PC-9 (cell line): Measurements from ENCODE around the gene XCR1. TPM values are rescaled to one million over a fixed set of nuclear protein-coding genes. Genes with fewer than 3 reads are reported as not detected.
"Not testable (repeated sequence)": the region's sequence is repeated elsewhere in the genome, so short reads cannot be mapped to it uniquely, and the experiment has no call there.

ENCODE experiments used
- BruUV-seq: library from RNA; stranded (reverse); fragments of 400-500 nt; replicated peaks from 2 replicates; lab custom pipeline; 2021; lab: Mats Ljungman, UMichigan
- CTCF ChIA-PET: fragments of 300-600 bp; sonication (Branson Sonifier 250); formaldehyde crosslinking; loops from one replicate; lab custom pipeline; 2022; ENCODE audit warnings: antibody characterized with exemption; lab: Charles Lee
- POLR2A ChIA-PET: fragments of 300-600 bp; sonication (Branson Sonifier 250); formaldehyde crosslinking; loops from one replicate; lab custom pipeline; 2022; ENCODE audit warnings: antibody characterized with exemption; ENCODE audit not compliant: unreplicated experiment; lab: Charles Lee
- DNase-seq, 2 experiments: peaks; one replicate each; pipeline versions ENCODE4 v3.0.0 to v3.0.0-alpha.2; 2015 to 2022; ENCODE audit warnings: mixed read lengths in 1 of 2
- H2AFZ ChIP-seq: fragments of 200-600 bp; sonication (generic); 2 replicates; pipeline ENCODE4 v1.8.1; 2017; ENCODE audit warnings: antibody characterized with exemption
- H3F3A ChIP-seq: fragments of 200-600 bp; sonication (generic); 2 replicates; pipeline ENCODE4 v1.8.1; 2017; ENCODE audit warnings: antibody characterized with exemption, mild to moderate bottlenecking, low read depth; ENCODE audit not compliant: insufficient read depth
- H3K27ac ChIP-seq: fragments of 200-600 bp; sonication (generic); 2 replicates; pipeline ENCODE4 v1.6.1; 2016; ENCODE audit warnings: mixed run types
- H3K27me3 ChIP-seq: fragments of 200-600 bp; sonication (generic); 2 replicates; pipeline ENCODE4 v1.6.1; 2016; ENCODE audit warnings: low read depth, mixed run types; ENCODE audit not compliant: insufficient read depth
- H3K36me3 ChIP-seq: fragments of 200-600 bp; sonication (generic); 2 replicates; pipeline ENCODE4 v1.6.1; 2016; ENCODE audit warnings: low read depth, mixed run types
- H3K4me1 ChIP-seq: fragments of 200-600 bp; sonication (generic); replicated peaks from 2 replicates; pipeline ENCODE4 v1.6.1; 2016; ENCODE audit warnings: mixed run types; ENCODE audit not compliant: insufficient read depth
- H3K4me2 ChIP-seq: fragments of 200-600 bp; sonication (generic); 2 replicates; pipeline ENCODE4 v1.6.1; 2017; ENCODE audit warnings: mixed run types
- H3K4me3 ChIP-seq: fragments of 200-600 bp; sonication (generic); 2 replicates; pipeline ENCODE4 v1.6.1; 2016; ENCODE audit warnings: mixed run types
- H3K79me2 ChIP-seq: fragments of 200-600 bp; sonication (generic); 2 replicates; pipeline ENCODE4 v1.6.1; 2017; ENCODE audit warnings: low read depth, mixed run types
- H3K9me2 ChIP-seq: fragments of 200-600 bp; sonication (generic); 2 replicates; pipeline ENCODE4 v1.8.1; 2017; ENCODE audit warnings: mild to moderate bottlenecking; ENCODE audit not compliant: insufficient read depth
- H3K9me3 ChIP-seq: fragments of 200-600 bp; sonication (generic); 2 replicates; pipeline ENCODE4 v1.8.1; 2016; ENCODE audit warnings: low read depth; ENCODE audit not compliant: insufficient read depth
- H4K20me1 ChIP-seq: fragments of 200-600 bp; sonication (generic); 2 replicates; pipeline ENCODE4 v1.8.1; 2017; ENCODE audit not compliant: insufficient read depth
- CTCF ChIP-seq: fragments of 200-600 bp; sonication (generic); conservative IDR thresholded peaks from 2 replicates; pipeline ENCODE4 v1.6.1; 2017; ENCODE audit warnings: mixed run types, antibody characterized with exemption, mild to moderate bottlenecking, moderate library complexity
- EZH2 ChIP-seq: fragments of 200-600 bp; sonication (generic); IDR thresholded peaks from 2 replicates; pipeline ENCODE4 v1.8.0; 2017; ENCODE audit warnings: antibody characterized with exemption, low read depth
- intact Hi-C: fragments of 100-400 bp; cut with micrococcal nuclease; formaldehyde crosslinking; loops from one replicate; pipeline ENCODE4 v1.10.0; 2022; ENCODE audit not compliant: unreplicated experiment
- total RNA-seq: library from RNA; stranded (reverse); gene quantifications from 2 replicates; pipeline ENCODE4 v1.2.3, GENCODE V29; 2021

XCR1 gene
- total RNA-seq, 1 experiment from 2014 or later = 0.13 TPM

- H3K4me2 ChIP-seq = no peak overlapping the region
- no peaks in the 10 kb centered on the region for H3K9me3 ChIP-seq
- no peak overlapping the region for H3K4me3 ChIP-seq
- no peak overlapping the region for H2AFZ ChIP-seq
- intact Hi-C loops = no loop called here
- H3K4me1 ChIP-seq = no peaks in the 10 kb centered on the region
- no TSS peak for BruUV-seq
- TF ChIP-seq EZH2 (no peak), CTCF (no peak)
- H3F3A ChIP-seq = no peaks in the 10 kb centered on the region
- H4K20me1 ChIP-seq = no peaks in the 10 kb centered on the region
- H3K9me2 ChIP-seq = no peaks in the 10 kb centered on the region
- H3K79me2 ChIP-seq = no peaks in the 10 kb centered on the region
- no peak overlapping the region for H3K27ac ChIP-seq
- ChIA-PET POLR2A (no interaction called here), CTCF (no interaction called here)
- no peaks in the 10 kb centered on the region for H3K36me3 ChIP-seq
- H3K27me3 ChIP-seq = no peaks in the 10 kb centered on the region
- DNase-seq = no peak
Observed at GRCh38 chr3:46057716-46058115, 30.4 kb upstream of the XCR1 start.

- no peak overlapping the region for H2AFZ ChIP-seq
- H3K9me3 ChIP-seq = no peaks in the 10 kb centered on the region
- POLR2A ChIA-PET = no interaction called here
Observed at GRCh38 chr3:46056686-46057085, 29.4 kb upstream of the XCR1 start.

GRCh38 chr3:46053761-46054515 is 26.7 kb upstream of the XCR1 start:
- H3K79me2 ChIP-seq, H3K4me2 ChIP-seq, DNase-seq, intact Hi-C loops, H4K20me1 ChIP-seq, H3K4me1 ChIP-seq, BruUV-seq, H3F3A ChIP-seq, H3K27me3 ChIP-seq, H3K27ac ChIP-seq, H3K9me3 ChIP-seq, CTCF ChIA-PET, H2AFZ ChIP-seq, H3K9me2 ChIP-seq, POLR2A ChIA-PET, H3K4me3 ChIP-seq, H3K36me3 ChIP-seq: not testable (repeated sequence)

More at GRCh38 chr3:46056686-46057085, 29.4 kb upstream of the XCR1 start:
- CTCF ChIA-PET = no interaction called here
- Histone ChIP-seq H3K27ac (no peak overlapping the region), H3K79me2 (no peaks in the 10 kb centered on the region), H3K27me3 (no peaks in the 10 kb centered on the region), H3K4me2 (no peak overlapping the region), H3K36me3 (no peaks in the 10 kb centered on the region), H3K9me2 (no peaks in the 10 kb centered on the region), H4K20me1 (no peaks in the 10 kb centered on the region), H3F3A (no peaks in the 10 kb centered on the region), H3K4me3 (no peak overlapping the region), H3K4me1 (no peaks in the 10 kb centered on the region)
- no peak for DNase-seq
- no TSS peak for BruUV-seq
- TF ChIP-seq EZH2 = no peak
- intact Hi-C loops = no loop called here

GRCh38 chr3:46053265-46053664 is 26.0 kb upstream of the XCR1 start:
- DNase-seq, H4K20me1 ChIP-seq, H3K27me3 ChIP-seq, H3F3A ChIP-seq, H3K9me2 ChIP-seq, H3K4me1 ChIP-seq, BruUV-seq, H3K4me3 ChIP-seq, intact Hi-C loops, H3K9me3 ChIP-seq, H2AFZ ChIP-seq, POLR2A ChIA-PET, H3K27ac ChIP-seq, H3K79me2 ChIP-seq, H3K36me3 ChIP-seq, H3K4me2 ChIP-seq: not testable (repeated sequence)
- CTCF ChIA-PET = interaction anchor here (0.6 kb wide), 1 partner anchor 374 kb away, joined by 4 read pairs; no protein-coding TSS in a partner anchor
